ENCODE data around the gene RNF145. TPM values are rescaled to one million over a fixed set of nuclear protein-coding genes. Genes with fewer than 3 reads are reported as not detected.
"Not testable (repeated sequence)": the region's sequence is repeated elsewhere in the genome, so short reads cannot be mapped to it uniquely, and the experiment has no call there.

RNF145 gene
- total RNA-seq, 1 experiment from 2014 or later, result 40.6 TPM

DNA sequence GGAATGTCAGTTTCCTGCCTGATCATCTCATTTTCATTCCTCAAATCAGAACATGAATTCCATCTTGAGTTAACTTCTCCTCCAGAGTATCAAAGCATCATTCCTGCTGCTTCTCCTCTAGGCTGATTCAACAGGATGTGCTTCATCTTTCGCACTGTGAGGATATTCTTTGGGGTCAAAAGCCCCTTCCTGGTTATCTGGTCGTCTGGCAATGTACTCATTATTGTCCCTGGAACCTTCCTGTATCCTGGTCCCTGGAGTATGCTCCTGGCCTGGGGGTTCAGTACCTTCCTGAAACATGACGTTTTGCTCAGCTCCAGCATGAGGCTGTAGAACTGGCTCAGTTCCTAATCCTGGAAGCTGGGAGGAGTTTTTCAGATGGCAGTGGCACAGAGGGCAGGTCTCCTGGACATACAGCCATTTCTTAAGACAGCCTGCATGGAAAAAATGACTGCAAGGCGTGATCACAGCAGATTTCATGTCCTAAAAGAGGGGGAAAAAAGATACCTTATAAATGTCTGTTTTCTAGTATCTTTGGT is 50.7 kb downstream of the RNF145 start:
- not testable (repeated sequence) for DNase-seq (ENCODE audit: low read depth)

DNA sequence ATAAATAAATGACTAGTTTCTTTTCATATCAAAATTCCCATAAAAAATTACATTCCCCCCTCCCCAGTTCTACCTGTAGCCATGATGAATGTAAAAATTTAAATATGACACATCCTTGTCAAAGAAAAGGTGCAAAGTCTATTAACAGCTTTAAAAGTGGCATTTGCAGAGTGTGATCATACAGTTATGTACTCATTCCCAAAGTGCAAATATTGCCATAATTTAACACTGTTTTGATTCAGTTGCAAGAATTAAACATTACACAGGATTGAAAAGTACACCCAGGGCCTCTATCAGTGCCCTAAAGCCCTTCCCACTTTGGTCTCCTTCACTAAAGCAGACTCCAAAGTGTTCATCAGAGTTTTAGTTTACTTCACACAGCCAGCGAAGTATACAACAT is 51.8 kb downstream of the RNF145 start:
- no peak for DNase-seq (ENCODE audit: low read depth)

DNA sequence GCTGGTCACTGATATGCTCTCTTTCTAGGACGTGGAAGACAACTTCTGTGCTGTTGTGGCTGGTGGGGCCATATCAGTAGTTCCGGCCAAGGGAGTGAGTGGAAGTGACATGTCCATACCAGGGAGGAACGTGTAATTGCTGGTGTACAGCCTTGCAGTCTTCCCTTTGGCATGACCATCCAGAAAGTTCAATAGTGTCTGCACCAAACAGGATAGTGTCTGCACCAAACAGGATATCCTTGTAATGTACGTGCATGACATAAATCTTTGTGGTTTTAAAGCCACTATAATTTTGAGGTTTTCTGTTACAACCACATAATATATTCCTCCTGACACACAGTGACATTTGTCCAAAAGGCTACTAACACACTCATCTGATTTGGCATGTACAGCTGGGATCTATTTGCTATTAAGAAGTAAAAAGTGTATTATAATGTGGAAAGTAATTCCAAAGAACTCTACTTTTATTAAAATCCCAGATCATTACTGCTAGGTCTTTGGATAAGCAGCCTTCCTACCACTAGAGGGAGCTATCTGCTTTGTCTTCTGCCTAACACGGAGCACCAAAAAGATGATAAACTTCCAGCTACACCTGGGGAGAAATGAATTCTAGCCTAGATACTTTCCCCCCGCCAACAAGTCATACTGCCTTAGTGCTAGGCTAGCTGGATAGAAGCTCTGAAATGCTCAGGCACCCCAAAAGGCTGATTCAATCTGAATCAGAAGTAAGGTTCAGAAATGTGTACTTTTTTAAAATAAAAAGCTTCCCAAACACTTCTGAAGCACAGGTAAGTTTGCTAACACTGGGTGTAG is 52.7 kb downstream of the RNF145 start:
- DNase-seq (ENCODE audit: low read depth), result peak; percentile 69

DNA sequence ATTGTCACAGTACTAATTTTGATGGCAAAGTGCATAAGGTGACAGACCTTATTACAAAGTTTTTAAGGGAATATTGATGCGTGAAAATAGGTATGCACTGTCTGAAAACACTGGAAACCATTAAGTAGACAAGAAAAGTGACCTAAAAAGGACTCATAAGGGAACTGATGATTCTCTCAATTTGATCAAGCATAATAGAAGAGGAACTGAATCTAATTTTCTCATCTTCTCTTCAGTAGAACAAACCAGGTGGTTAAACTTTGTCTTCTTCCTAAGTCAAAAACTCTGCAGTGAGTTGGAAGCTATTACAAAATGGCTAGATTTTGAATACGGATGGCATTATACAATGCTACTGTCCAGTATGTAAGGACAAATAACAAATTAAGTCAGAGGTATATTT is 53.4 kb downstream of the RNF145 start:
- DNase-seq (ENCODE audit: low read depth), result no peak

DNA sequence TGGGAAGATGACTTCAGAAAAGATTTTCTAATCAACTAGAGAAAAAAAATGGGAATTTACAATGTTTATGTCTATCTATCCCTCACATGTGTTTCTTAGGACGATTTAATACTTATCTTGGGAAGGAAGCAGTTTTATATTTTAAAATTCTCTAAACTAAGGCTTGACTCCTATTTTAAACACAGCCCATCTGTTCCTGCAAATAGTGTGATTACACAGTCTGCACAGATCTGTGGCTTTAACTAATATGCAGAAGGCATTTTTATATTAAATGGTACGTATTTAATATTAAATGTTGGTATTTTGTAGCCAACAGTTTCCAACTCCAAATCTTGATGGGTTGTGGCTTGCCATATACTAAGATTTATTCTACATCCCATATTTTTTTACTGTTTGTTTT is 56.5 kb downstream of the RNF145 start:
- DNase-seq (ENCODE audit: low read depth), result no peak

DNA sequence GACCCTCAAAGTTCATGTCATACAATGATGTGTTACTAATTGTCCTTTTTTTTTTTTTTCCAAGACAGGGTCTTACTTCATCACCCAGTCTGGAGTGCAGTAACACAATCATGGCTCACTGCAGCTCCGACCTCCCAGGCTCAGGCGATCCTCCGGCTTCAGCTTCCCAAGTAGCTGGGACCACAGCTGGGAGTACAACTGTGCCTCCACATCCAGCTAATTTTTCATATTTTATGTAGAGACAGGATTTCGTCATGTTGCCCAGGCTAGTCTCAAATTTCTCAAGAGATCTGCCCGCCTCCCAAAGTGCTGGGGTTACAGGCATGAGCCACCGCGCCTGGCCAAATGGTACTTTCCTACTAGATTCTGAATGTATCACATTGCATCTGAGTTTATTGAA is 60.3 kb downstream of the RNF145 start:
- no peak for DNase-seq (ENCODE audit: low read depth)

DNA sequence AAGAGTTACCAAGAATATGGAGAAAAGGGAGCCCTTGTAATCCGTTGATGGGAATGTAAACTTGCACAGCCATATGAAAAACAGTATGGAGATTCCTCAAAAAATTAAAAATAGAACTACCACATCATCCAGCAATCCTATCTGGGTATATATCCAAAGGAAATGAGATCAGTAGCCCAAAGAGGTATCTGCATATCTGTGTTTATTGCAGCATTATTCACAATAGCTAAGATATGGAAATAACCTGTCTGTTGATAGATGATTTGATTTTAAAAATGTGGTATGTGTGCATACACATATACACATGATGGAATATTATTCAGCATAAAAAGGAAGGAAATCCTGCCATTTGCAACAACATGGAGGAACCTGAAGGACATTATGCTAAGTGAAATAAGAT is 61.4 kb downstream of the RNF145 start:
- DNase-seq (ENCODE audit: low read depth), result no peak

DNA sequence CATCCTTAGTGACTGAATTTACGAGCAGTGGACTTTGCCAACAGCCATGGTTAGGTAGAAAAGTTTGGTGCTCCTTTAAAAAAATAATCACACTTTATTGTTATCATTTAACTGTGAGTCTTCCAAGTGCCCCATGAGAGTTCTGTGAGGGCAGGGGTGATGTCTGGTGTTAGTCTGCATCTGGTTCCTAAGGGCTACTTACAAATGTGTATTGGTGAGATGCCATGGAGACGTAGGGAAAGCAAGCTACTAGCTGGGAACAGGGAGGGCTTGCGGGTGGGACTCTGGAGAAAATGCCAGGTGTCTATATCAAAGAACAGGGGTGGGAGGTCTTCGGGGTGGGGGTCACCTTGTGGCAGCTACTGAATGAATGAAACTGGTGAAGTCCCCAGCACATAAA is 62.5 kb downstream of the RNF145 start:
- no peak for DNase-seq (ENCODE audit: low read depth)

DNA sequence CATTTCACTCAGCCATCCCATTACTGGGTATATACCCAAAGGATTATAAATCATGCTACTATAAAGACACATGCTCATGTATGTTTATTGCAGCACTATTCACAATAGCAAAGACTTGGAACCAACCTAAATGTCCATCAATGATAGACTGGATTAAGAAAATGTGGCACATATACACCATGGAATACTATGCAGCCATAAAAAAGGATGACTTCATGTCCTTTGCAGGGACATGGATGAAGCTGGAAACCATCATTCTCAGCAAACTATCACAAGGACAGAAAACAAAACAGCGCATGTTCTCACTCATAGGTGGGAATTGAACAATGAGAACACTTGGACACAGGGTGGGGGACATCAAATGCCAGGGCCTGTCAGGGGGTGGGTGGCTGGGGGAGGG is 64.2 kb downstream of the RNF145 start:
- DNase-seq (ENCODE audit: low read depth), result not testable (repeated sequence)

DNA sequence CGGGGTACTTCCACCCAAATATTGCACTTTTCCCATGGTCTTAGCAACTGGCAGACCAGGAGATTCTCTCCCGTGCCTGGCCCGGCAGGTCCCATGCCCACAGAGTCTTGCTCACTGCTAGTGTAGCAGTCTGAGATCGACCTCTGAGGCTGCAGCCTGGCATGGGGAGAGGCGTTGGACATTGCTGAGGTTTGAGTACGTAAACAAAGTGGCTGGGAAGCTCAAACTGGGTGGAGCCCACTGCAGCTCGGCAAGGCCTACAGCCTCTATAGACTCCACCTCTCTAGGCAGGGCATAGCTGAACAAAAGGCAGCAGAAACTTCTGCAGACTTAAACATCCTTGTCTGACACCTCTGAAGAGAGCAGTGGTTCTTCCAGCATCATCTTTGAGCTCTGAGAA is 69.6 kb downstream of the RNF145 start:
- DNase-seq (ENCODE audit: low read depth), result no peak

DNA sequence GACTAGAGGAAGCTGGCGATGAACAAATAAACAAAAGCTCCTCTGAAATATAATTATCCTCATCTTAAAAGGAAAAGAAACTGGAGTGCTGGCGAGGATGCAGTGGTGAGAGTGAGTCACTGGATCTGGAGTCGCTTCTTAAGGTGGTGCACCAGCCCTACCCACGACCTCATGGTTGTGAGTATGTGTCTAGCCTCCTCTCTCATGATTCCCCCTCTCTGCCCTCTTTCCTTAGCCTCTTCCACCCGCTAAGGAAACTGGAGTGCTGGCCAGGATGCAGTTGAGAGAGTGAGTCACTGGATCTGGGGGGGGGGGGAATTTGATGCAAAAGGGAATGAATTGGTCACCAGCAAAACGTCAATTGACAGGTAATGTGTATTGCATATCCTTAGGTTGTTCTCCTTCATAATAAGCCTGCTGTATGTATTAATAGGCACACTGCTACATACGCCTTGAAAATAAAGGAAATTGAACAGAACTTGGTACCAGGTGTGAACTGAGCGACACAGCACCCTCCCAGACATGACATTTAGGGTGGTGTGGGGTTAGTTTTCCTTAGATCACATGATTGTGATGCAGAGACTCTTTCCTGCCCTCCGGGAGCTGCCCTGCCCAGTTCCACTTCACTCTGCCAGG is 73.3 kb downstream of the RNF145 start:
- DNase-seq (ENCODE audit: low read depth), result peak; percentile 85

DNA sequence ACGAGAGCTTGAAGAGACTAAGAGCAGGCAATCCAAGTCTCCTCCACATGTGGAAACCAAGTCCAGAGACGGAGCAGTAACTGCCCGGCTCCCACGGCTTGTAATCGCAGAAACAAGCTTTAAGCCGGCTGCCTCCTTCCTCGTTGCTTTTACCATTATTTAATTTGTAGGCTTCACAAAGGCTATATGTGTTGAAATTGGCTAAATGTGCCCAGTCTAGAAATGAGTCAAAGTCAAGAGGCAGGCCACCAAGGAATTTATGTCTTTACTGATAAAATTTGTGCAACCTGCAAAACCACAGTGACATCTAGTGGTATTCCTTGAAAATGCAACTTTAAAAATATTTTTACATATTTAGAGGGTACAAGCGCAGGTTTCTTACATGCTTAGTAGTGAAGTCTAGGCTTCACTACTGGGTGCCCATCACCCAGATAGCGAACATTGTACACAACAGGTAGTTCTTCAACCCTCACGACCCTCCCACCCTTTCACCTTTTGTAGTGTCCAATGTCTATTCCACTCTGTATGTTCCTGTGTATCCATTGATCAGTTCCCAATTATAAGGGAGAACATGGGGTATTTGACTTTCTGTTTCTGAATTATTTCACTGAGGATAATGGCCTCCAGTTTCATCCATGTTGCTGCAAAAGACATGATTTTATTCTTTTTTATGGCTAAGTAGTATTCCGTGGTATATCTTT is 76.2 kb downstream of the RNF145 start:
- peak; percentile 56 for DNase-seq (ENCODE audit: low read depth)

DNA sequence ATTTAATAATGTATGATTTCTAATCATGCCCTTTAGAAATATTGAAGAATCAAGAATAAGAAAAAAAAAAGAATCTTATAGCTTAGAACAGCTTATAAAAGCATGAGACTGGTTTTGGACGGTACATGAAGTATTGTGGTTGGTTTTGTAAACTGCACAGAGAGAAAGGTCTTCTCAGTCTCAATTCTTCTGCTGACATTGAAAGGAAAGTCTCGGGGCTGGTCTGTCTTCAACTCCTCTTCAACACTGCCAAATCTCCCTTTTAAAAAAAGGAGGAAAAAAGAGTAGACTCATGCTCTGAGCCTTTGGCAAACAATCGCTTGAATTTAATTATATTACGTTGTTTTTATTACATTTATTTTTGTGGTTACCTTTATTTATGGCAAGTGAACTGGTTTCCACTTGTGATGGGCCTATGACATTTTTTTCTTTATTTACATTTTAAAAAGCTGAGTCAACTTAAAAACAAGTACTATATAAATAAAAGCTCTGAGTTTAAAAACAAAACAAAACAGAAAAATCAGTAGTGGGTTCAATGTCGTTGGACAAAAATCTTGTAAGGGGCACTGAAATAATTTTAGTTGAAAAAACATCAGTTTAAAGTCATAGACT is 76.8 kb downstream of the RNF145 start:
- DNase-seq (ENCODE audit: low read depth), result no peak

DNA sequence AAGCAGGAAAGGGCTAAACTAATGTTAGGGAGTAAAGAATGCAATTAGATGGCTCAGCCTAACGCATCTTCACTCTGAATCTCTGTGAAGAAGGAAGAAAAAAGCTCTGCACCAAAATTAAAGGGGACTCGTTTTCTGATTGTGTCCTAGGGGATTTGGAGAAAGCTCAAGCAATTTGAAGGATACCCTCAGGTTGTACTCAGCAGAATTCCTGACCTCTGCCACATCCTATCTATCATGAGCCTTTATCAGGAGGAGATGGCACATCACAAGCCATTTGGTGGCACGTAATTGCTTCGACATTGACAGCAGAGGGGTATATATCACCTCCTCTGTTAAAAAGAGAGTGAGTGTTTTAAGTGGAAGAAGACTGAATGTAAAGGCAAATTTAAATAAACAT is 77.4 kb downstream of the RNF145 start:
- DNase-seq (ENCODE audit: low read depth), result no peak

DNA sequence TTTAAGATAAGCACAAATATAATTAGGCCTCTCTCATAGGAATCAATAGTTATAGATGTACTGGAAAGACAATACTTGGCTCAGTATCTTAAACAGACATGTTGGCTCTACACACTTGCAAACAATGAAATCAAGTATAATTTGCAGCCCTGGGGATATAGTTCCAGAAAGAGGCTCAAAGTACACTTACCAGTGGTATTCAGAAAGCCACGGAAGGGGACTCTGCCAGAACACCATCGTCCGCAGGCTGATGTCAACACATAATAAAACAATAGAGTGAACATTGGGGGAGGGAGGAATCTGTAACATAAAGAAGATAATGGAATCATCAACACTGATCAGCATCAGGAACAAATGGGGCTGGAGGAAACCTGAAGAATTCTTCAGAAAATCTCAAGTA is 78.5 kb downstream of the RNF145 start:
- no peak for DNase-seq (ENCODE audit: low read depth)

DNA sequence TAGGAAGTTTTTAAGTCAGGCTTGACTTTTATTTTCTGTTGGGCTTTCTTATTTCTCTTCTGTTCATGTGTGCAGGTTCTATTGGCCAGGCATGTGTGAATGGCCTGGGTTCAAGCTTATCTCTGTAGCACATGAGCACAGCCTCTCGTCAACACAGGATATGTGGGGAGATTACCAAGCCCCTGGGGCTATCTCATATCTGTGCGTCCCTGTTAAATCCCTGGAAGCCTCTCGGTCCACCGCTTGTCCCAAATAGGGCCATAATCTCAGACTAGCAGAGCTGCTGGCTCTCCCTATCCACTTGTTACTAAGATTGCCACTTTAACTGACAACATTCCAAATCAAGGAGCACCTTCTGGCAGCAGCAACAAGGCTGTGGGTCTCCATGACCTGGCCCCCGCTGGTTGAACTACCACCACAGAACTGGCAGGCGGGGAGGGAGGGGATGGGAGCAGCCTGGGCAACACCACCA is 81.2 kb downstream of the RNF145 start:
- no peak for DNase-seq (ENCODE audit: low read depth)

DNA sequence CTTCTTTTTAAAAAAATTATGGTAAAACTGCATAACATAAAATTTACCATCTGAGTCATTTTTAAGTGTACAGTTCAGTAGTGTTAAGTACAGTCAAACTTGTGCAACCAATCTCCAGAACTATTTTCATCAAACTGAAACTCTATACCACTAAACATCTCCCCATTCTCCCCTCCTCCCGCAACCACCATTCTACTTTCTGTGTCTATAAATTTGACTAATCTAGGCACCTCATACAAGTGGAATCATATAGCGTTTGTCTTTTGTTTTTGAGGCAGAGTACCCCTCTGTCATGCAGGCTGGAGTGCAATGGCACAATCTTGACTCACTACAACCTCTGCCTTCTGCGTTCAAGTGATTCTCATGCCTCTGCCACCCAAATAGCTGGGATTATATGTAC is 85.7 kb downstream of the RNF145 start:
- DNase-seq (ENCODE audit: low read depth), result no peak

DNA sequence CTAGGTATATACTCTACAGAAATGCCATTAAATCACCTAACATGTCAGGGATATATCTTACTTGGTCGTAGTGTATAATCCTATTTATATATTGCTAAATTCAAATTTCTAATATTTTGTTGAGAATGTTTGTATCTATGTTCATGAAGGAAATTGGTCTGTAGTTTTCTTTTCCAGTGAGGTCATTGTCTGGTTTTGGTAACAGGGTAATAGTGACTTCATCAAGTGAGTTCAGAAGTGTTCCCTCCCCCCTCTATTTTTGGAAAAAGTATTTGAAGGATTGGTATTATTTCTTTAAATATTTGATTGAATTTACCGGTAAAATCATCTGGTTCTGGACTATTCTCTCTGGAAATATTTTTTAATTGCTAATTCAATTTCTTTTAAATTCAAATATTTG is 86.2 kb downstream of the RNF145 start:
- no peak for DNase-seq (ENCODE audit: low read depth)

DNA sequence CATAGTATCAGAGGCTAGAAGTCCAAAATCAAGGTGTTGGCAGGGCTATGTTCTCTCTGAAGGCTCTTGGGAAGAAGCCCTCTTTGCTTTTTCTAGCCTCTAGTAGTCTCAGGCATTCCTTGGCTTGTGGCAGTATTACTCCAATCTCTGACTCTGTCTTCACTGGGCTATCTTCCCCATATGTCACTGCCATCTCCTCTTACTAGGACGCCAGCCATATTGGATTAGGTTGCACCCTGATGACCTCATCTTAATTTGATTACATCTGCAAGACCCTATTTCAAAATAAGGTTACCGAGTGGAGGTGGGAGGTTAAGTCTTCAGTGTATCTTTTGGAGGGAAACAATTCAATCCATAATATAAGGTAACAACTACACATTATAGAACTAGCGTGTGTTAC is 88.3 kb downstream of the RNF145 start:
- DNase-seq (ENCODE audit: low read depth), result no peak

DNA sequence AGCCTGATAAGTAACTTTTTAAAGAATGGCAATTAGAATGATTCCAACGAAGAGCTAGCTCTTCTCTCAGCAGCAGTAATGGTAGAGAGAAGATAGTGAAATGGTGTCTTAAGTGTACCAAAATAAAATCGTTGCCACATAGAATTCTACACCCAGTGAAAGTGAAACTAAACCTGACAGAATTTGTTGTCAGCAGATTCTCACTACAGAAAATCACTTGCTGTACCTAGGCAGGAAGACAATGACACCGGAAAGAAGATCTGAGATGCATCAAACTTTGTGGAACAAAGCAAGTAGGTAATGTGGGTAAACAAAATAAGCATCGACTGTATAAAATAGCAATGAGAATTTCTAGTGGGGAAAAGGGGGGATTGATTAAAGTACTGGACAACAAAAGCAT is 88.9 kb downstream of the RNF145 start:
- no peak for DNase-seq (ENCODE audit: low read depth)

DNA sequence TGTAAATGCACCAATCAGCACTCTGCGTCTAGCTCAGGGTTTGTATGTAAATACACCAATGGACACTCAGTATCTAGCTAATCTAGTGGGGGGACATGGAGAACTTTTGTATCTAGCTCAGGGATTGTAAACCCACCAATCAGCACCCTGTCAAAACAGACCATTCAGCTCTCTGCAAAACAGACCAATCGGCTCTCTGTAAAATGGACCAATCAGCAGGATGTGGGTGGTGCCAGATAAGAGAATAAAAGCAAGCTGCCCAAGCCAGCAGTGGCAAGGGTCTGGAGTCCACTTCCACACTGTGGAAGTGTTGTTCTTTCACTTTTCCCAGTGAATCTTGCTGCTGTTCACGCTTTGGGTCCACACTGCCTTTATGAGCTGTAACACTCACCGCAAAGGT is 89.5 kb downstream of the RNF145 start:
- DNase-seq (ENCODE audit: low read depth), result not testable (repeated sequence)
